ENCODE measurements around the gene CTXN1.
A peak's percentile ranks its signal among the peaks of the same experiment; 100 is the strongest.

CTXN1 gene

GRCh38 chr19:7926727-7927604 lies 1.0 kb upstream of the CTXN1 start (continued):
- TF ChIP-seq KLF7 (tag by site-specific recombination; IDR thresholded peaks at IDR 0.05; ENCODE audit: borderline replicate concordance) (no peak), SCRT2 (tag by site-specific recombination; IDR thresholded peaks at IDR 0.05) (peak; percentile 80), ZNF658 (tag by site-specific recombination; IDR thresholded peaks at IDR 0.05) (no peak), ZNF394 (tag by site-specific recombination; IDR thresholded peaks at IDR 0.05; ENCODE audit: borderline replicate concordance) (no peak), PBX3 (CRISPR knock-in tag; IDR thresholded peaks at IDR 0.05) (no peak), ZNF626 (tag by site-specific recombination; IDR thresholded peaks at IDR 0.05) (no peak), BCL11B (tag by site-specific recombination; IDR thresholded peaks at IDR 0.05; ENCODE audit: low read depth) (peak; percentile 18; the same call in 1 of the 2 replicates), HOXD13 (CRISPR knock-in tag; IDR thresholded peaks at IDR 0.05; ENCODE audit: borderline replicate concordance) (no peak), ZIC2 (tag by site-specific recombination; IDR thresholded peaks at IDR 0.05) (peak; percentile 80), SCRT1 (tag by site-specific recombination; IDR thresholded peaks at IDR 0.05; ENCODE audit: borderline replicate concordance) (no peak), ZNF155 (tag by site-specific recombination; IDR thresholded peaks at IDR 0.05) (no peak), OVOL3 (tag by site-specific recombination; IDR thresholded peaks at IDR 0.05) (no peak), ZNF398 (tag by site-specific recombination; IDR thresholded peaks at IDR 0.05) (no peak), ZNF639 (tag by site-specific recombination; IDR thresholded peaks at IDR 0.05) (no peak), HOXC10 (CRISPR knock-in tag; IDR thresholded peaks at IDR 0.05) (no peak), ZNF707 (tag by site-specific recombination; IDR thresholded peaks at IDR 0.05) (no peak), ZNF202 (tag by site-specific recombination; IDR thresholded peaks at IDR 0.05; ENCODE audit: borderline replicate concordance) (no peak)

- H3K9me3 ChIP-seq (ENCODE audit: control insufficient read depth, insufficient read depth, low read depth, low read length): no peaks in the 10 kb centered on the region
- peak overlapping the region; percentile 30 for H3K4me3 ChIP-seq (ENCODE audit: low read depth, low read length)
- H3K36me3 ChIP-seq (ENCODE audit: control insufficient read depth in 2 of 2, insufficient read depth in 1 of 2, low read length in 2 of 2): peaks cover 3 to 27% of the 10 kb centered on the region in 2 experiments; a peak in 2 of 3 replicates
- H3K4me1 ChIP-seq (ENCODE audit: control insufficient read depth, insufficient read depth, low read length): peaks cover 20% of the 10 kb centered on the region
- POLR2A ChIA-PET: no interaction called here
- CTCF ChIA-PET: interaction anchor here (2.2 kb wide), 1 partner anchor 19 kb away, joined by 11 read pairs; the partner anchor contains the start of gene TIMM44
- peak overlapping the region; percentile 48; the same call in 1 of the 2 replicates for H3K27ac ChIP-seq (ENCODE audit: extremely low read depth, low read depth, low read length)
- TF ChIP-seq EGR2 (tag by site-specific recombination; IDR thresholded peaks at IDR 0.05; ENCODE audit: low read depth): 0 out of 2 replicates have a peak, but pooled peaks have one; percentile 9
- no peak for TF ChIP-seq ZNF555 (tag by site-specific recombination; conservative IDR thresholded peaks at IDR 0.05)
- TF ChIP-seq ZNF26 (tag by site-specific recombination; IDR thresholded peaks at IDR 0.05): no peak
- TF ChIP-seq ZNF560 (tag by site-specific recombination; IDR thresholded peaks at IDR 0.05; ENCODE audit: borderline replicate concordance): no peak
- TF ChIP-seq ZNF623 (tag by site-specific recombination; IDR thresholded peaks at IDR 0.05): no peak
- TF ChIP-seq ZNF2 (tag by site-specific recombination; IDR thresholded peaks at IDR 0.05): no peak
- no peak for TF ChIP-seq ZBTB11 (tag by site-specific recombination; conservative IDR thresholded peaks at IDR 0.05; ENCODE audit: low read depth)
- TF ChIP-seq ZSCAN16 (tag by site-specific recombination; IDR thresholded peaks at IDR 0.05): no peak
- TF ChIP-seq ZFP69B (tag by site-specific recombination; IDR thresholded peaks at IDR 0.05): no peak
These were observed 624 bp downstream of the CTXN1 start for GRCh38 chr19:7925171-7925851.
